HG03175 (cell line): Measurements from ENCODE around the gene STXBP4.

Experiments used
- ATAC-seq: cut with Tn5 transposase; IDR thresholded peaks from one replicate; pipeline ENCODE4 v1.9.1; 2021; ENCODE audit warnings: mild to moderate bottlenecking, moderate library complexity; ENCODE audit not compliant: unreplicated experiment

STXBP4 gene

DNA sequence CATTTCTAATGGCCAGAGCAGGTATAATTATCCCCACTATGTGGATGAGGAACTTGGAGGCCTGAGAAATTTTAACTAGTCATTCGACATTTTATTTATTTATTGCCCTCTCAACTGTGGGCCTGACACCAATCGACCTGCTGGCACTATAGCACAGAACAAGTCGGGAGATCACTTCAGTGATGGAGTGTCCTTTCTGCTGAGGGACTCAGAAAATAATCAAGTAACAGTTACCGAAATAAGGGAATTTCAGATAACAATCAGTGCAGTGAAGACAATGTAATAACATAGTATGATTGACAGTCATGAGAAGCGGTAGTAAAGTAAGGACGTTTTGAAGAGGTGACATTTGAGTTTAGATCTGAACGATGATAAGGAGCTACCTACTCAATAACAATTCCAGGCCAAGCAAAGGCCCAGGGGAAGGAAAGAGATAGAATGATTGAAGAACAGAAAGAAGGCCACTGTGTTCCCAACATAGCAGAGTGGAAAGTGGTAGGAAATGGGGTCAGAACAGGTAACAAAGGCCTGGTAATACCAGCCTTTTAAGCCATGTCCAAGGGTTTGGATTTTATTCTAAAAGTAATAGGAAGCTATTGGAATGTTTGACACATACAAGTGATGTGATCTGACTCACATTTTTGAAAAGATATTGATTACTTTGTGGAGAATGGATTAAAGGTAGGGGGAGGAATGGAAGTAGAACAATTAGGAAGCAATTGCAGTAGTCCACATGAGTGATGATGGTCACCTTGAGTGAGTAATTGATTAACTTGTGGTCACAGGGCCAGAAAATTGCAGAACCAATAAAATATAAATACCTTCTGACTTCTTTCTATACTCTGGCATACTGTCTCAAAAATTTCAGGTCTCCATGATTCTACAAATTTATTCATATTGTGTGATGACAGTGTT lies 1.4 kb downstream of the STXBP4 start:
- ATAC-seq = no peak

DNA sequence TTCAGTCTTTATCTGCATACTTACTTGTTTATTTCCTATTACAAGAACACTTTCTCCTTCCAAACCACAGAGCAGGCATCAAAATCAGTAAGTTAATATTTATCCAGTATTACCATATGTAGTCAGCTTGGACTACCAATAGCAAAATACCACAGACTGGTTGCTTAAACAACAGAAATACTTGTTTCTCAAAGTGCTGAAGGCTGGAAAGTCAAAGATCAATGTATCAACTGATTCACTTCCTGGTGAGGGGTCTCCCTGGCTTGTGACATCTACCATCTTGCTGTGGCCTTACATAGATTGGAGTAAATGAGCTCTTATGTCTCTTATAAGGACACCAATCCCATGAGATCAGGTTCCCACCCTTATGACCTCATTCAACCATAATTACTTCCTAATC lies 2.6 kb downstream of the STXBP4 start:
- ATAC-seq = peak; percentile 27

DNA sequence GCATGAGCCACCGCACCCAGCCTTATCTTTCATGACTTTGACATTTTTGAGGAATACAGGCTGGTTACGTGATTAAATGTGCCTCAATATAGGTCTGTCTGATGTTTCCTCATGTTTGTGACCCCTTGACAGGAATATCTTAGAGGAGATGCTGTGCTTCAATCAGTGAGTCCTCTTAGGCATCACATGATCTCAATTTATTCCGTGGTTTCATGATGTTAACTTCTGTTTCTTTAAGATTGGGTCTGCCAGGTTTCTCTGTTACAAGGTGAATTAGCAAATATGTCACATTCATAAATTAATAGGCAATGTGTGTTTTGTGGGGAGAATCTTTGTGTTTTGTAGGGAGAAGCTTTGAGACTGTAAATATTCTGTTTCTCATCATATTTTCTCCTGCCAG lies 3.3 kb downstream of the STXBP4 start:
- no peak for ATAC-seq

DNA sequence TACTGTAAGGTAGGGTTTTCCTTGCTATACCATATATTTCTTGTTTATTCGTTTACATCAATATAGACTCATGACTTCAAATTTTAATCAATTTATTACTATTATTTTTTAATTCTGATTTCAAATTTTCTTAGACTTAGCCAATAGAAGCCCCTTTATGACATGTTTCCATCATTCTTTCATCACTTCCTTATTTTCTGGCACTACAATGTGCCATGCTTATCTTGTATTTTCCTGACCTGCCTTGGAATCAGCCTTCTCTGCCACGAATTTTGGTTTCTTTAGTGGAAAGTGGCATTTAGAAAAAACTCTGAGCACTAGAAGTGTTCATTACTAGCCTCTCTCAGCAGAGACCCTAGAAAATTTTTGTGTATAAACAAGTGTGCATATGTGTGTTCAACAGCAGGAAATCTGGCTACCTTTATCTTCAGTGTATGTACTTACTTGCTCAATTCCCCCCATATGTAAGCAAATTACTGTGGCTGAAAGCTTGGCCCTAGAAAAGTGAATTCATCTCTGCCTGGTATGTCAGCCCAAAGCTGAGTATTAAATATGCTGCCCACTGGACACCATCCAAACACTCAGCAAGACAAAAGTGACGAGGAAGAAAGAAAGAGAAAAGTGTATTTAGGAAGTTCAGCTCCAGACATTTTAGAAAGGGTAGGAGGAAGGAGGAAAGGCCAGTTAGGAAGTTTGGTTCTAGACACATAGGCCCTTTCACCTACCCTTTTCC lies 4.0 kb downstream of the STXBP4 start:
- ATAC-seq = no peak

DNA sequence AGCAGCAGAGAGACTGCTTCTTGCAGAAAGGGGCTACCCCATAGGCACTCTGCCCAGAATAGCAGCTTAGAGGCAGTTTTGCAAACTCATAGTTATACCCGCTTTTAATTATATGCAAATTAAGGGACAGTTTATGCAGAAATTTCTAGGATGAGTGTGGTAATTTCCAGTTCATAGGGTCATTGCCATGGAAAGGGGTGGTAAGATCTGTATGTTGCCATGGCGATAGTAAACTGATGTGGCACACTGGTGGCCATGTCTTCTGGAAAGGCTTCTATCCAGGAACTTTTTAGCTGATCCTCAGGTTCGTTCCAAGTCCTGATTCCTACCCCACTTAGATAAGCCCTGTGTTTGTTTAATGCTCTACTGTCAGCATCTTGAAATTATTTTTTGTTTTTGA lies 6.2 kb downstream of the STXBP4 start:
- no peak for ATAC-seq

DNA sequence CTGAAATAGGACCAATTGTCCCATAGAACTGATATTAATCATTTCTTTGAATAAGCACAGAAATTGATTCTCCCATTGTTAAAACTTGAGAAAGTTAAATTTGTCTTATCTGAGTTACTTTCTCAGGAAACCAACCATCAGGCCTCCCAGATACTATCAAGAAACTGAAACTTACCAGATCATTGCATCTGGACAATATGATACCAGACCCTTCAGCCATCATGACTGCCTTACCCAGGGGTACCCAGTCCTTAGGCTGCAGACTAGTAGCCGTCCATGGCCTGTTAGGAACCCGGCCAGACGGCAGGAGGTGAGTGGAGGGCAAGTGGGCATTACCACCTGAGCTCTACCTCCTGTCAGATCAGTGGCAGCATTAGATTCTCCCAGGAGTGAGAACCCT lies 7.8 kb downstream of the STXBP4 start:
- ATAC-seq = no peak

DNA sequence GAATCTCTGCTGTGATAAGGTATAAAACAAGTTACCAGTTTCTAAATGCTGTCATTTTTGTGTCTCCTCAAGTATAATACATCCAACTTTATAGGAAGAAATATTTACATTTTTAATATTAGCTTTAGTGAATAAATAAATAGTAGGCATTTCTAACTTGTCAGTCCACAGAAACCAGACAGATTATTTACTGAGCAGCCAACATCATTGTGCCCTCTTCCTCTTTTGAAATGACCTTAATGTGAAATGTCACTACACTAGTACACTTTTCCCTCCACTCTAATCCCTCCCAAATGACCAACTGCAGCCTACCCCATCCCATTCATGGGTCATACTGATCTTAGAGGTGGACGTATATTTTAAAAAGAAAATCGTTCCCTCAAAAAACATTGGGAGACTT lies 9.2 kb downstream of the STXBP4 start:
- no peak for ATAC-seq

DNA sequence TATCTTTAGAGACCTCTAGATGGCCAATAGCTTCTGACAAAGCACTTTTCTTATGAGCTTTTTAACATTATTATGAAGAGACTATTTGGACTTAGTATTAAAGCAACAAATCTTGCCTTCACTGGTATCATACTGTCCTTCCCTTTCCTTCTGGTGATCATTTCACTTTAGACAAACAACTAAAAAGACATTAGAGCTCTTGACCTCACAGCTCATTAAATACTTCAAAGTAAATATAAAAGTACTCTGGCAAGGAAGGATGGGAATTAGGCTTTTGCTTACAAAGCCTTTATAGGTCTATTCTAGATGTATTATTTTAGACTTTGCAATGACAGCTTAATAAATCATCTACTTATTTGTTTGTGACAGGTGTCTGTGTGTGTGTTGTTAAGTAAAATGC lies 11.1 kb downstream of the STXBP4 start:
- no peak for ATAC-seq

DNA sequence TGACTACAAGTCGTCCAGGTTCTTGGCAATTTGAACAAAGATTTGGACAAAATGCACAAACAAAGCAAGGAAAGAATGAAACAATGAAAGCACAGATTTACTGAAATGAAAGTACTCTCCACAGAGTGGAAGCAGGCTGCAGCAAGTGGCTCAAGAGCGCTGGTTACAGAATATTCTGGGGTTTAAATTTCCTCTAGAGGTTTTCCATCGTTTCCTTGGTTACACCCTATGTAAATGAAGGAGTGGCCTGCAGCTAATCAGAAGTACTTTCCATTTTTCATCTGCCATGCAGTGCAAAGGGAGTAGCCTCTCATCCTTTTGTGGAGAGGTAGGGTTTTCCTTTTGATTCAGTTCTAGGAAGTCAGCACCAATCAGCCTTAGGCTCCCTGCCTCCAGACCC lies 11.8 kb downstream of the STXBP4 start:
- ATAC-seq = no peak

DNA sequence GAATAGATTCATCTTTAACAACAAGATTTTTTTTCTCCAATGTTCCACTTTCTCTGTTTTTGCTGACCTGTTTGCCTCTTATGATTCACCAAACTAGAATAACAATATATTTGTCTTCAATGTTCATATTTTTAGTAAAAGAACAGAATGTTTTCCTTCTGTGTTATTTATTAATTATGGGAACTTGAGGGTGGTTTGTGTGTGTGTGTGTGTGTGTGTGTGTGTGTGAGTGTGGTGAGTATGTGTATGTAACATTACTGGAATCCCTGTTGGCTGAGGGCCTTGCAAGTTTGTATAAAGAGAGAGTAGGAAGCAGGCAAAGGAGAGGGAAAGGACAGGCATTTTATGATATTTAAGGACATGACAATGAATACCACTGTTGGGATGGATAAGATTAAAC lies 13.8 kb downstream of the STXBP4 start:
- no peak for ATAC-seq

DNA sequence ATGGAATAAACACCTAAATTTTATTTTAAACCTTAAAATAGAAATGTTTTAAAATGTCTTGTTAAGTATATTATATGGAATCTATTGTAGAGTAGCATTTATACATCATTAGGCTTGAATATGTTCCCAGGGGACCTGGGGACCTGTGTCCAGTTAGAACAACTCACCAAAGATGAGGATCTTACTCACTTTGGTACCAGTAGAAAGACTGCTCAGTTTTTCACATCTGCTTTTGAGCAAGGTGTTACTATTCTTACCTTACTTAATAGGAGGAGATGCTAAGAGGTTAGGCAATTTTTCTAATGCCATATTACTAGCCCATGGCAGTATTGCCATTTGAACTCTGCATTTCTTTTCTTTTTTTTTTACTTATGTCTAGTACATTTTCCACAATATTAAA lies 14.7 kb downstream of the STXBP4 start:
- peak; percentile 80 for ATAC-seq

DNA sequence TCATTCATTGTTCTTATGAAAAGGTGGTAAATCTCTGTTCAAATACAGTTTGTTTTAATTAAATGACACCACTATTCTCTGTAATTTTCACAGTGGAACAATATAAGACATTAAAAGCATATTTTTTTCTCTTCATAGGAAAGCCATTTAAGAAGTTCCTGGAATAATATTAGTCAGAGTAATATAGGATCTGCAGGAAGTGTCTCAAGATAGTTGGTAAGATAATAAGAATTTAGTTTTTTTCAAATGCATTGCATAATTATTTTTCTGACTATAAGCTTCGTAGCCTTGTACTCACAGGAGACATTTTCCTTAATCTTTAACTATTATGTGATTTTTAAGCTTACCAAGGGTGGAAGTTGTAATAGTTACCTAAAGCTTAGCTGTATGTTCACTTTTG lies 16.9 kb downstream of the STXBP4 start:
- ATAC-seq = no peak

DNA sequence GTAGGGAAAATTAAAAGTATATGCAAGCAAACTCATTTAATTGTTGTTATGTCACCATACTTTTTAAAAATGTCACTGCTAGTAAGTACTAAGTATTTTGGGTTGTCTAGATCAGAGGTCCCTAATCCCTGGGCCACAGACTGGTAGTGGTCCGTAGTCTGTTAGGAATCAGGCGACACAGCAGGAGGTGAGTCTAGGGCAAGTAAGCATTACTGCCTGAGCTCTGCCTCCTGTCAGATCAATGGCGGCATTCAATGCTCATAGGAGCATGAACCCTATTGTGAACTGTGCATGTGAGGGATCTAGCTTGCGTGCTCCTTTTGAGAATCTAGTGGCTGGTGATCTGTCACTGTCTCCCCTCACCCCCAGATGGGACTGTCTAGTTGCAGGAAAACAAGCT lies 21.6 kb downstream of the STXBP4 start:
- no peak for ATAC-seq

DNA sequence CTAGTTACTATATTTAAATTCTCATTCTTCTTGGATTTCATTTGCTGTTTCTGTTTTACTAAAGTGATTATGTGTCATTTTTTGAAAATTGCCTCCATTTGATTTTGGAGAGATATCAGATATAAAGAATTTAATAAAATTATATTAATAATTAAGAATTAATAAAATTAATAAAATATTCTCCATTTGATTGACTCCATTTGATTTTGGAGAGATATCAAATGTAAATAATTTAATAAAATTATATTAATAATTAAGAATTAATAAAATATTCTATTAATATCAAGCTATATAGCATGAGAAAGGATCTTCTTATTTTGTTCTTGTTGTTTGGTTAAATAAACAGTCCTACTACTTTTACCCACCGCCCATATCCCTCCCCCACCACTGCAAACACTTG lies 23.0 kb downstream of the STXBP4 start:
- no peak for ATAC-seq

DNA sequence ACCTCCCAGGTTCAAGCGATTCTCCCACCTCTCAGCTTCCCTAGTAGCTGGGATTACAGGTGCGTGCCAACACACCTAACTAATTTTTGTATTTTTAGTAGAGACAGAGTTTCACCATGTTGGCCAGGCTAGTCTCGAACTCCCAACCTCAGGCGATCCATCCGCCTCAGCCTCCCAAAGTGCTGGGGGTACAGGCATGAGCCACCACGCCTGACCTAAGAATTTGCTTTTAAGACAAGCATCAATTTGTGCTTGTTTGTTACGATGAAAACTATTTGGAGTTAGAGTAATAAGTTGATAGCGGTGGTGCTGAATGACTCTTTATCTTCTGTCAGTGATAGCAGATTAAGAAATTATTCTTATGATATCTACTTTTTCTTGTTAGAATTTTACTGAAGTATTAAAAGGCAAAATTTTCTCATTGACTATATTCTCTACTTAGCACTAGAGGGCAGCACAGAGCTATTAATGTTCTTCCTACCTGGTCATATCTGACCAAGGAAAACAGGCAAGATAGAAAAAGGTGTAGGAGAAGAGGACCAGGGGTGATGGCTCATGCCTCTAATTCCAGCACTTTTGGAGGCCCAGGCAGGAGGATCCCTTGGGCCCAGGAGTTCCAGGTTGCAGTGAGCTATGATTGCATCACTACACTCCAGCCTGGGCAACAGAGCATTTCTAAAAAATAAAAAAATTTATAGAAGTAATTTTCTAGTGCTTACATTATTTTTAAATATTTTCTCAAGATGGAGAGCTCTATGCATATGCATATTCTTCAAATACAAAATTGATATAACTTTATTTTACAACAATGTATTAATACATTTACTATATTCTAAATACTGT lies 24.5 kb downstream of the STXBP4 start:
- peak; percentile 70 for ATAC-seq

DNA sequence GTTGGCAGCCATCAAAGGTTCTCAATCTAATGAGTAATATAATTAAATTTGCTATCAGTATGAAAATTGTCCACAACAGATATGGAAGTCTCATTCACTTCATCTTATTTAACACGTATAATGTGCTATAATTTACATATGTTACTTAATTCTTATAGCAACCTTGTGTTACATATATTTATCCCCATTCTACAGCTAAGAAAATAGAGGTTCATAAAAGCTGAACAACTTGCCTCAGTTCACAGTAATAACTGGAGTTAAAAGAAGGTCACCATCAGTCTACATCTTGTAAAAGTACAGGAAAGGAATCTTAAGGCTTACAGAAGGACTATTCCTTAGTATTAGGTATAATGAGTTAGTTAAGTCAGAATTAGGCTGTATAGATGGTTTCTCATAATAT lies 27.9 kb downstream of the STXBP4 start:
- ATAC-seq = no peak

DNA sequence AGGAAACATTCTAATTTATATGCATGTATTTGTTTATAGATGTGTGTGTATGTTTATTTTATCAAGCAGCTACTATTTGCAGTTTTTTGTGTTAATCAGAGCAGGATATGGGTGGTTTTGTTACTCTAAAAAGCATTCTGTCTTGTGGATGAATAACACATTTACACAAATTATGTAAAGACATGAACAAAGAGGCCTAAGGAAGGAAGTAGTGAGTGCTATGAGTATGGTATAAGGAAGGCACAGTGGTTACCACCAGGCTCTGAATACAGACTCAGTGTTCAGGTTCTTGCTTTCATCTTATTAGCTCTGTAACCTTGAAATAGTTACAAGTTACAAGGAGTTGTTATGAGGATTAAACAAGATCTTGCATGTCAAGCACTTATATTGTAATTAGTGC lies 33.9 kb downstream of the STXBP4 start:
- ATAC-seq = no peak

DNA sequence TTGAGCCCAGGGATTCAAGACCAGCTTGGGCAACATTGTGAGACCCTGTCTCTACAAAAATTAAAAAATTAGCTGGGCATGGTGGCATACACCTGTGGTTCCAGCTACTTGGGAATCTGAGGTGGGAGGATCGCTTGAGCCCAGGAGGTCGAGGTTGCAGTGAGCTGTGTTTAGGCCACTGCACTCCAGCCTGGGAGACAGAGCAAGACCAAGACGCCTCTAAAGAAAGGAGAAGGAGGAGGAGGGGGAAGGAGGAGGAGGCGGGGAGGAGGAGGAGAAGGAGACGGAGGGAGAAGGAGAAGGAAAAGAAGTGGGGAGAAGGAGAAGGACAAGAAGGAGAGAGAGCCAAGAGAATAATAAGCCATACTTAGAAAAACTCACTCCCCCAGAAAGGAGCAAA lies 35.9 kb downstream of the STXBP4 start:
- ATAC-seq = no peak

DNA sequence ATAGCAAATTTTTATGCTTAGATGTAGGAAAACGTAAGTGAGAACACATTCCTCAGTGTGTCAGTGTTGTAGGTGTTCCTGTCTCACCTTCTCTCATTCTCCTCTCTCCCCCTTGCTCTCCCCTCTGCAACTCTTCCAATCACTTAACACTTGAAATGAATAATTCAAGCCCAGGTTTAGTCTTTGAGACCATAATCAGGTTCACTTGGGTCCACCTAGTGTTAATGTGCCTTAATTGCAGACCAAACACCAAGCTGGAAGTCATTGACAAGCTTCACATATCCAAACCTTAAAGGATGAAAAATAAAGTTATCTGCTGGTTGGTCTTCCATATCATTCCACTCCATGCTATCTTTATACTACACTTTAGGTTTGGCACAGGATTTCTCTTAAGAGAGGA lies 37.0 kb downstream of the STXBP4 start:
- peak; percentile 70 for ATAC-seq

DNA sequence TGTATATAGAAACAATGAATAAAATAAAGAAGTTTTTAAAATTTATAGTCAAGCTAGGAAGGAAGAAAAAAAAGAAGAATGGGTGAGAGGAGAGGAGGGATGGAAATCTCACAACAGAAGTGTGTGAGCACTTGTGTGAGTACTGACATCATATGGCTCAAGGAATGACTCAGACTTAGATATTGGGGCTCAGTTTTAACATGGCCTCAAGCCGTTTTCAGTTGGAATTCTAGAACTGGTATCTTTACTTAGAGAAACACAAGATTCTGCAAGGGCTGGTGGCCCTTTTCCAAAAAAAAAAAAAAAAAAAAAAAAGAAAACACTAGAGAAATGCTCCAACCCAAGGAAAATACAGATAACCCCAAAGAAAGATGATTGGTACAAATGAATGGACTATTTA lies 55.1 kb downstream of the STXBP4 start:
- no peak for ATAC-seq

DNA sequence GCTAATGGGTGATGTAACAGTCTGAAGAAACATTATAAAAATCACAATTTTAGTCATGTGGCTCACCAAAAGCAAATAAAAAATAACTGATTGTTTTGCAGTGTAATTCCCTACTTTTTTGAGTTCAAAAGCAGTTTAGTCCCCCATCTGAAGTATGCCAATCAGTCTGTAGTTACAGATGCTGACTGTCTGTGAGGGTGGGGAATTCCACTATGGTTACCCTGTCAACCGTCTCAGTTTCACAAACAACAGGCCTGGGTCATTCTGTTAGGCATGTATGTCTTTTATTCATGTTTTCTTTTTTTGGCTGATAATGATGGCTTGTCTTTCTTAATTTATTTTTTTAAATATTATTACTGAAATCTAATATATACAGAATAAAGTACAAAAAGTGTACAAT lies 69.3 kb downstream of the STXBP4 start:
- ATAC-seq = peak; percentile 93
